ENCODE measurements around the gene HAVCR1. TPM values are rescaled to one million over a fixed set of nuclear protein-coding genes. Genes with fewer than 3 reads are reported as not detected.

HAVCR1 gene
- total RNA-seq, 3 donors from 2014 or later (not counting 1 experiment from before 2014, with no cell fraction given), result 7.2 to 14.6 (median 10.9) TPM

DNA sequence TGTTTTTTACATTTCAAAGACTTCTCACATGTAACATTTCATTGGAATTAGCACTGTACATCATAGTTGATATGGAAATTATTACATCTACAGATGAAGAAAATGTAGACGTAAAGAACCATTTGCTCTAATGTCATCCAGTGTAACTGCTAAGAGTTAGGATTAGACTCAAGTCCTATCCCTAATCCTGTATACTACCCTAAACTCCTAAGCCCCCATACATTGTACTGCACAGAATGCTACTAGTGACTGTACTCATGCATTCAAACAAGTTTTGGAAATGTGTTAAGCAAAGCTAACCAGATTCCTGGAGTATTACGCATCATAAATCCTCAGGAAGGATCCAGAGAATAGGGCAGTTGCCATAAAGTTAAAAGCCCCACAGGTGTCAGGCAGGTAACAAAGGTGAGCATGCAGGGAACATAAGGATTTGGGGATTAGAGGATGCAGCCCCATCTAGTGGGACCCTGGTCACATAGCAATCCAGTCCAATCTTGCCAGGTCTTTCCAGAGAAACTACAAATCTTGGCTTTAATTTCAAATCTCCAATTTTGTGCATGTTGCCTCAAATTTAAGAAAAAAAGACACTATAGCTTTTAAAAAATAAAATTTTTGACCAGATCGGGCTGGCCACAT is 32.0 kb downstream of the HAVCR1 start:
- H3K27me3 Mint-ChIP-seq (ENCODE audit: low read depth in 2 of 2), result no peaks in the 10 kb centered on the region
- TF ChIP-seq, protein P1, sequence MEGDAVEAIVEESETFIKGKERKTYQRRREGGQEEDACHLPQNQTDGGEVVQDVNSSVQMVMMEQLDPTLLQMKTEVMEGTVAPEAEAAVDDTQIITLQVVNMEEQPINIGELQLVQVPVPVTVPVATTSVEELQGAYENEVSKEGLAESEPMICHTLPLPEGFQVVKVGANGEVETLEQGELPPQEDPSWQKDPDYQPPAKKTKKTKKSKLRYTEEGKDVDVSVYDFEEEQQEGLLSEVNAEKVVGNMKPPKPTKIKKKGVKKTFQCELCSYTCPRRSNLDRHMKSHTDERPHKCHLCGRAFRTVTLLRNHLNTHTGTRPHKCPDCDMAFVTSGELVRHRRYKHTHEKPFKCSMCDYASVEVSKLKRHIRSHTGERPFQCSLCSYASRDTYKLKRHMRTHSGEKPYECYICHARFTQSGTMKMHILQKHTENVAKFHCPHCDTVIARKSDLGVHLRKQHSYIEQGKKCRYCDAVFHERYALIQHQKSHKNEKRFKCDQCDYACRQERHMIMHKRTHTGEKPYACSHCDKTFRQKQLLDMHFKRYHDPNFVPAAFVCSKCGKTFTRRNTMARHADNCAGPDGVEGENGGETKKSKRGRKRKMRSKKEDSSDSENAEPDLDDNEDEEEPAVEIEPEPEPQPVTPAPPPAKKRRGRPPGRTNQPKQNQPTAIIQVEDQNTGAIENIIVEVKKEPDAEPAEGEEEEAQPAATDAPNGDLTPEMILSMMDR (IDR thresholded peaks at IDR 0.05), result no peak
- peaks cover 70% of the 10 kb centered on the region for H3K4me1 ChIP-seq (ENCODE audit: control insufficient read depth, insufficient read depth, low read length)
- H3K4me3 ChIP-seq (ENCODE audit: low read length), result no peak overlapping the region
- DNase-seq (peak in 1 of 2 donors; percentile 36), ATAC-seq (no peak)
- H3K9me3 Mint-ChIP-seq, result peaks cover 2 to 3% of the 10 kb centered on the region in 2 donors
- no peak overlapping the region for H3K4me3 Mint-ChIP-seq
- peaks cover 78 to 89% of the 10 kb centered on the region in 2 donors for H3K4me1 Mint-ChIP-seq
- no peaks in the 10 kb centered on the region for H3K9me3 ChIP-seq (ENCODE audit: control insufficient read depth, insufficient read depth, low read length)
- H3K36me3 ChIP-seq (ENCODE audit: control insufficient read depth, insufficient read depth, low read length), result no peaks in the 10 kb centered on the region
- peak overlapping the region; percentile 90 to 91 for H3K27ac Mint-ChIP-seq
- WGBS (ENCODE audit: insufficient coverage), result 87% methylated on average over 2 of the region's 3 CpGs
- no peaks in the 10 kb centered on the region for H3K27me3 ChIP-seq (ENCODE audit: control insufficient read depth, insufficient read depth, low read length)
- H3K36me3 Mint-ChIP-seq, result no peaks in the 10 kb centered on the region
- H3K27ac ChIP-seq (ENCODE audit: low read length), result peak overlapping the region; percentile 46
- intact Hi-C loops (cut with micrococcal nuclease), result loop anchor here (5.0 kb wide), 2 partner anchors 225 to 1260 kb away; no protein-coding TSS in a partner anchor

DNA sequence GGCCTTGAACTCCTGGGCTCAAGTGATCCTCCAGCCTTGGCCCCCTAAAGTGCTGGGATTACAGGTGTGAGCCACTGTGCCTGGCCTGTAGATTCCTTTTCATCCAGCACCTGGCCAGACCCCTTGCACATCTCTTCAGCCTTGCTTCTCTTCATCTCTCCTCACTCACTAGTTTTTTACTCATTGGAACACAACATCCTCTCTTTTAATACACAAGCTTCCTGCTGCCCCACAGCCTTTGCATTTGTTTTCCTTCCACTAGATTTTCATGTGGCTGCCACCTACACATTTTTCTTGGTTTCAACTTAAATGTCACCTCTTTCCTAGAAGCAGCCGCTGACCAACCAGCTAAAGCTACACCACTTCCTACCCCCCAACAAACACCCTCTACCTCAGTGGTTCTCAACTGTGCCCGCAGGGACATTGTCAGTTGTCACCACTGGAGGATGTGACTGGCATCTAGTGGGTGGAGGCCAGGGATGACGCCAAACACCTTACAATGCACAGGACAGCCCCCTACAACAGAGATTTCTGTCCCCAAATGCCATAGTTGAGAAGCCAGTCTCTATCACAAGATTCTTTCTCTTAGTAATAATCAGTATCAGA is 33.7 kb downstream of the HAVCR1 start:
- Histone ChIP-seq H3K4me1 (ENCODE audit: control insufficient read depth, insufficient read depth, low read length) (peaks cover 66% of the 10 kb centered on the region), H3K9me3 (ENCODE audit: control insufficient read depth, insufficient read depth, low read length) (no peaks in the 10 kb centered on the region), H3K36me3 (ENCODE audit: control insufficient read depth, insufficient read depth, low read length) (no peaks in the 10 kb centered on the region), H3K27ac (ENCODE audit: low read length) (peak overlapping the region; percentile 84), H3K4me3 (ENCODE audit: low read length) (no peak overlapping the region), H3K27me3 (ENCODE audit: control insufficient read depth, insufficient read depth, low read length) (no peaks in the 10 kb centered on the region)
- Mint-ChIP-seq H3K36me3 (no peaks in the 10 kb centered on the region), H3K27me3 (ENCODE audit: low read depth in 2 of 2) (no peaks in the 10 kb centered on the region), H3K4me3 (peak overlapping the region; percentile 81), H3K9me3 (peaks cover 2 to 3% of the 10 kb centered on the region in 2 donors), H3K27ac (peak overlapping the region; percentile 90 to 91), H3K4me1 (peaks cover 75 to 84% of the 10 kb centered on the region in 2 donors)
- 25% methylated on average over 3 of the region's 3 CpGs for WGBS (ENCODE audit: insufficient coverage)
- peak; percentile 81 to 93 (median 89) for ATAC-seq
- TF ChIP-seq, protein P1 (IDR thresholded peaks at IDR 0.05), result no peak
- peak; percentile 67 to 75 for DNase-seq
- intact Hi-C loops (cut with micrococcal nuclease), result loop anchor here (2.0 to 5.0 kb wide), 3 partner anchors 104 to 1258 kb away; no protein-coding TSS in a partner anchor

DNA sequence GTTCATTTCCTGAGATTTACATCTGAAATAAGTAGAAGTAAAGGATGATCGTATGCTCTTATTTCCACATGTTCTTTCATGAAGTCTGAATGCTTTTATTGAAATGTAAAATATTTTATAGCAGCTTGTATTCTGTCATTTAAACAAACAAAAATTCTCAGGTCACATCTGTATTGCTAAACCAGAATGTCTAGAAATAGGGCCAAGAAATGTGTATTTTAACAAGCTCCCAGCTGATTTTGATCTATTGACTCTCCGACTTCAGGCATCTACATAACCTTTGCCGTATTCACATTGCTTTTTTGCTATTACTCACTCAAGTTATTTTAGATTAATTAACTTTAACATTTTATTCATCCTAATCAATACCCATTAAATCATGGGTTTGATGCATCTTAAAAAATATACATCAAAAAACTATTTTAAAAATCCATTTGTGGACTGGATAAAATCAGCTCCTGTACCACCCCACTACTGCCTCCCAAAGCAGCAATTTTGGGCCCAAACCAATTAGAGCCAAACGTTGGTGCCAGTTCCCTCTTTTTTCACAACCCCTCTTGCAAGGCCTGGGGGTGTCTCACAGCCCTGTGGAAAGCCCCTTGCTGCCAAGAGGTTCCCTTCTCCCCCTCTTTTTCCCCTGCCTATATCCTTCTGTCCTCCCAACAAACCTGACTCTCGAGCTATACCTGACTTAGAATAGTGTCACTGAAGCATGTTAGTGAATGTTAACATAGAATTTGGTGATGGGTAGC is 34.5 kb downstream of the HAVCR1 start:
- H3K36me3 ChIP-seq (ENCODE audit: control insufficient read depth, insufficient read depth, low read length), result no peaks in the 10 kb centered on the region
- ATAC-seq (no peak), DNase-seq (peak in 1 of 2 donors; percentile 10)
- no peak overlapping the region for H3K4me3 ChIP-seq (ENCODE audit: low read length)
- TF ChIP-seq, protein P1 (IDR thresholded peaks at IDR 0.05), result no peak
- no peaks in the 10 kb centered on the region for H3K27me3 Mint-ChIP-seq (ENCODE audit: low read depth in 2 of 2)
- H3K4me1 ChIP-seq (ENCODE audit: control insufficient read depth, insufficient read depth, low read length), result peaks cover 65% of the 10 kb centered on the region
- H3K27ac Mint-ChIP-seq, result peak overlapping the region; percentile 90 to 91
- H3K4me3 Mint-ChIP-seq, result peak overlapping the region; percentile 45
- no peaks in the 10 kb centered on the region for H3K27me3 ChIP-seq (ENCODE audit: control insufficient read depth, insufficient read depth, low read length)
- 75% methylated on average over 3 of the region's 5 CpGs for WGBS (ENCODE audit: insufficient coverage)
- H3K27ac ChIP-seq (ENCODE audit: low read length), result peak overlapping the region; percentile 84
- H3K36me3 Mint-ChIP-seq, result no peaks in the 10 kb centered on the region
- peaks cover 2 to 3% of the 10 kb centered on the region in 2 donors for H3K9me3 Mint-ChIP-seq
- intact Hi-C loops (cut with micrococcal nuclease), result loop anchor here (2.0 kb wide), 1 partner anchor 104 kb away; no protein-coding TSS in a partner anchor
- peaks cover 75 to 84% of the 10 kb centered on the region in 2 donors for H3K4me1 Mint-ChIP-seq
- H3K9me3 ChIP-seq (ENCODE audit: control insufficient read depth, insufficient read depth, low read length), result no peaks in the 10 kb centered on the region
